Omental fat pad (tissue), 4 donors: ENCODE data around the gene ERMN. TPM values are rescaled to one million over a fixed set of nuclear protein-coding genes. Genes with fewer than 3 reads are reported as not detected.

Experiments
- ATAC-seq: fragments of 150-250 bp; one replicate; pipeline ENCODE4 v1.9.1; 2016; ENCODE audit warnings: mild to moderate bottlenecking, moderate library complexity; ENCODE audit not compliant: low FRiP score
- DNase-seq: peaks from one replicate; pipeline ENCODE4 v3.0.0-alpha.2; 2019; ENCODE audit warnings: low spot score
- CTCF ChIP-seq, 3 donors: fragments of 450-650 bp; IDR thresholded peaks; one replicate each; pipeline ENCODE4 v1.5.1; 2016 to 2017; ENCODE audit warnings: antibody characterized with exemption in 3 of 3, mild to moderate bottlenecking in 3 of 3, moderate library complexity in 2 of 3
- total RNA-seq, 4 donors: library from RNA; depleted of rRNA; stranded (reverse); fragments of >200 nt; gene quantifications; one replicate each; pipeline ENCODE4 v1.1.0, GENCODE V29; 2016

ERMN gene
- total RNA-seq, 4 donors from 2014 or later: 0.50 to 1.8 (median 1.4) TPM

DNA sequence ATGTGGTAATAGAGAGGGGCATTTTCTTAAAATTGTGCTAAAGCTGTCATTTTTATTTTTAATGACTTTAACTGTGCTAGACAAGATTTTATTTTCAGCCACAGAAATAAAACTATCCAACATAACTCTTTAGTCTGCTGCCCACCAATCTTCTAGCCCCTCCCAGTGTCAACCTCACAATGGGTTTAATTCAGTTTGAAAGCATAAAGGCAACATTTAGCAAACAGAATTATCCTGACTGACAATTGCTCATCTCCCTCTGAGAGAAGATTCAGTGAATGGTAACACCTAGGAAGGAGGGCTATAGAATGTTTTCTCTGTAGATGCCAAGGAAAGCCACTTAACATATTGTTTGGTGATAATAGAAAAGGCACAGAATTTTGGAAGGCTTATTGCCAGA, 5.2 kb downstream of the ERMN start:
- ATAC-seq (no peak), DNase-seq (no peak)
- TF ChIP-seq CTCF (IDR thresholded peaks at IDR 0.05): no peak

- no peak for ATAC-seq
- DNase-seq: no peak
- no peak for TF ChIP-seq CTCF (IDR thresholded peaks at IDR 0.05)
Measured at GRCh38 chr2:157319795-157320194, 5.8 kb downstream of the ERMN start.

DNA sequence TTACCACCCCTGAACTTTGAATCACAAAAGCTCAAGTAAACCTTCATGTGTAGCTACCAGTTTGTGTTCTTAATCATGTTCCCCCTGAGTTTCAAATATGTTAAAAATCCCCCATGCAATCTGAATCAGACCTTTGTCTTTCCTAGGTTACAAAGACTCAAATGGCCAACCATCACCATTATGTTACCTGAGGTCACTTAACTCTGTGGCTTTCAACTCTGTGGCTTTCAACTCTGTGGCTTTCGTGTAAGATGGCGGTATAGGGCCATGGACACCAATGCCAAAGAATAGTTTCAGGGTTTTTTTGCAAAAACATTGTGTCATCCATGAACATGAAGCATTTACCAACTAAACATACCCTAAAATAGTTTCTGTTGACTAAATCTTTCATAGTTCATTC, 6.7 kb downstream of the ERMN start:
- TF ChIP-seq CTCF (IDR thresholded peaks at IDR 0.05): no peak

DNA sequence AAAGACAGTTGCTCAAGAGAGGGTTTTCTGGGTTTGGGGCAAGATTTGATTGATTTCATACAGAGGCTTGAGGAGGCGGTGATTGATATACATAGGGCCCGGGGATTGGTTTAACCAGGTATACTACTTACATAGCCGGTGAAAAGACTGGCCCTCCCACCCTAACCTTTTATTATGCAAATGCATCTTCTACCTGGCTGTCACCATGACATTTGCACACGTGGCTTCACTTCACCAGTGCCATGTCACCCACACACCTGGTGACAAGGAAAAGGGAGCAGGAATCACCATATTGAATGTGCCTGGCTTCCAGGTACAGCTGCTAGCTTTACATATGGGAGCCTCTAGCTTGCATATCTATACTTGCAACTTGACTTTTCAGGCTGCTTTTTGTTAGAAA, 9.7 kb downstream of the ERMN start:
- ATAC-seq: no peak
- TF ChIP-seq CTCF (IDR thresholded peaks at IDR 0.05): no peak
- no peak for DNase-seq

More for the DNA sequence above, 6.7 kb downstream of the ERMN start:
- no peak for ATAC-seq
- no peak for DNase-seq

DNA sequence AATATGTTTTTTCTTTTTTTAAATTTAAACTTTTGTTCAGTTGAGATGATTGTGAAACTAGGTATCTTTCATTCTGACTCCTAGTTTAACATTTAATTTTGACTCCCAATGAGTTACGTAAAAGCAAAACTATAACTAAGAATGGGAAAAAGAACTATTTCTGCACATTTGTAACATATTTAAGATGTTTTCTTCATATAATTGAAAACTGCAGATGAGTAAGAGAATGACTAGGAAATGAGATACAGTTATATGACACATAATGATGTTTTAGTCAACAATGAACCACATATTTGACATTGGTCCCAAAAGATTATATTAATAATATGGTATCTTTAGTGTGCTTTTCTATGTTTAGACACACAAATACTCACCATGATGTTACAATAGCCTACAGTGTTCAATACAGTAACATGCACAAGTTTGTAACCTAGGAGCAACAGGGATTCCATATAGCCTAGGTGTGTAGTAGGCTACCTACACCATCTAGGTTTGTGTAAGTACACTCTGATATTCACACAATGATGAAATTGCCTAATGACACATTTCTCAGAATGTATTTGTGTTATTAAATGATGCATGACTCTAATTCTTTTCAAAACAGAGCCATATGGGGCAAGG, 12.6 kb downstream of the ERMN start:
- DNase-seq (no peak), ATAC-seq (no peak)
- no peak for TF ChIP-seq CTCF (IDR thresholded peaks at IDR 0.05)

DNA sequence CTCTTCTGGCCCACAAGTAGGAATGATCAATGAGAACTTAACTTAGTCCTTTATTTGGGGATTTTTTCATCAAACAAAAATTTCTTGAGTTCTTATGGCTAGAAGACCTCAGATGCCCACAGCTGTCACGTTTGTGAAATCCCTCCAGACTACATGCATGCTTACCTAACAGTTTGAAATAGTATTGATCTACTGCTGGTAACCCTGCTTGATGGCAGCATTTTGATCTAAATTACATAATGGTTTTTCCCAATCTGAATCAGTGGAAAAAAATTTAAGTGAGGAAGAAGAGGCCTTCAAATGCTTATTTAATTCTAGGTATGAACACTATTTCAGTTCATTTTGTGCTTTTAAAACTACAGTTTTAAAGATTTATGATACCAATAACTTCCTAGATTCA, 13.9 kb downstream of the ERMN start:
- TF ChIP-seq CTCF (IDR thresholded peaks at IDR 0.05): no peak
- ATAC-seq (no peak), DNase-seq (no peak)

DNA sequence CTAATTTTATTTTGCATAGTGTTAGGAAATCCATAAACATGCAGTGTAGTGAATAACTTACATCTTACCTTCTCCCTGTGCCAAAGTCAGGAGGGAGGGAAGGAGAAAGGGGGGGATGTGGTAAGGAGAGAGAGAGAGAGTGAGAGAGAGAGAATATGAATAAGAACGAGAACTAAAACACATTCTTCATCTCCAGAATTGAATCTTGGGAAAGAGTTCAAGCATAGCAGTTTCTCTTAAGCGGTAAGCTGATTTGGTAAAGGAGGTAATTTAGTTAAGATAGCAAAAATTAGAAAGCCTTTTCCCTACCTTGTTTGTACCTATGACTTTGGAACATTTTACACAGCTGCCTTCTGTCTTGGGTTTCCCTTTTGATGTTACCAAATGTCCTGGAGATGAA, 15.7 kb downstream of the ERMN start:
- ATAC-seq (no peak), DNase-seq (no peak)
- TF ChIP-seq CTCF (IDR thresholded peaks at IDR 0.05): no peak
